NCI-H2196 (cell line): ENCODE results near the gene PSMB2.
A peak's percentile ranks its signal among the peaks of the same experiment; 100 is the strongest.
"Not testable (repeated sequence)": the region's sequence is repeated elsewhere in the genome, so short reads cannot be mapped to it uniquely, and the experiment has no call there.

Source experiments
- DNase-seq: peaks from one replicate; lab custom pipeline; 2025; ENCODE audit not compliant: unreplicated experiment; lab: John Stamatoyannopoulos, UW

Gene PSMB2

DNA sequence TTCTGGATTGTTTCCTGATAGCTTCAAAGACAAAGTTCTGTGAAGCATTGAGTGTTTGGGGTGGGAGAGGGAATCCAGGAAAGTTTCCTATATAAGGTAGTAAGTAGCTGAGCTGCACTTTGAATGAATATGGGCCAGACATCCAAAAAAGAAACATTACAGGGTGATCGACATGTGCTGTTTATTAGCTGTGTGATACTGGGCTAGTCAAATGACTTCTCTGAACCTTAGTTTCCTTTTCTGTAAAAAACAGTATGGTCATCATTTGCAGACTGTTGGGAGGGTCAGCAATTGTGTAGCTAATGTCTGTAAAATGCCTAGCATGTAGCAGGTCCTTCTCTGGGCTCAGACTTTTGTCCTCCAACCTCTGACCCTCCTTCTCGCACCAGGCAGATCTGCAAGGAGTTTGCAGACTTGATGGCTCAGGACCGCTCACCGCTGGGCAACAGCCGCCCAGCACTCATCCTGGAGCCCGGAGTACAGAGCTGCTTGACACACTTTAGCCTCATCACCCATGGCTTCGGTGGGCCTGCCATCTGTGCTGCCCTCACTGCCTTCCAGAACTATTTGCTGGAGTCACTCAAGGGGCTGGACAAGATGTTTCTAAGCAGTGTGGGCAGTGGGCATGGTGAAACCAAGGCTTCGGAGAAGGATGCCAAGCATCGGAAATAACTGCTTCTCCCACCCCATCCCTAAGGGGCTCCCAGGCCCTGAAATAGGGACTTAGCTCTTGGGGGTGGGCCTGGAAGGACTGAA lies 47.1 kb downstream of the PSMB2 start:
- DNase-seq = no peak

- DNase-seq = no peak
Observed at GRCh38 chr1:35592991-35593769, 48.1 kb downstream of the PSMB2 start.

- DNase-seq = no peak
Observed at GRCh38 chr1:35591211-35591610, 50.1 kb downstream of the PSMB2 start.

DNA sequence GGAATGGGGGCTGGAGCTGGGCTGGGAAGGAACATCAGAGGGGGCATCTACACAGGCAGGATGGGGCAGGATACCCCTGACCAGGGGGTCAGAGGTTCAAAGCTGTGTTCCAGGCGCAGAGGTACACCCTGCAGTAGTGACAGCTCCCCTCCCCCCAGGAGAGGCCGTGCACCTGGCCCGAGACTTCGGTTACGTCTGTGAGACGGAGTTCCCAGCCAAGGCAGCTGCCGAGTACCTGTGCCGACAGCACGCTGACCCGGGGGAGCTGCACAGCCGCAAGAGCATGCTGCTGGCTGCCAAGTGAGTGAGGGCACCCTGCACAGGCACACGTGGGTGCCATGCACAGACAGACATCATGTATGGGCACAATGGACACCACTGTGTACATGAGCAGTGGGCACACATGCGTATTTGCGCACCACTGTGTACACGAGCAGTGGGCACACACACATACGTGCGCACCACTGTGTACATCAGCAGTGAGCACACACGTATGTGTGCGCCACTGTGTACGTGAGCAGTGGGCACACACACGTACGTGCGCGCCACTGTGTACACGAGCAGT lies 50.8 kb downstream of the PSMB2 start:
- peak; percentile 11 for DNase-seq

GRCh38 chr1:35589516-35590427 lies 51.6 kb downstream of the PSMB2 start:
- DNase-seq = no peak

DNA sequence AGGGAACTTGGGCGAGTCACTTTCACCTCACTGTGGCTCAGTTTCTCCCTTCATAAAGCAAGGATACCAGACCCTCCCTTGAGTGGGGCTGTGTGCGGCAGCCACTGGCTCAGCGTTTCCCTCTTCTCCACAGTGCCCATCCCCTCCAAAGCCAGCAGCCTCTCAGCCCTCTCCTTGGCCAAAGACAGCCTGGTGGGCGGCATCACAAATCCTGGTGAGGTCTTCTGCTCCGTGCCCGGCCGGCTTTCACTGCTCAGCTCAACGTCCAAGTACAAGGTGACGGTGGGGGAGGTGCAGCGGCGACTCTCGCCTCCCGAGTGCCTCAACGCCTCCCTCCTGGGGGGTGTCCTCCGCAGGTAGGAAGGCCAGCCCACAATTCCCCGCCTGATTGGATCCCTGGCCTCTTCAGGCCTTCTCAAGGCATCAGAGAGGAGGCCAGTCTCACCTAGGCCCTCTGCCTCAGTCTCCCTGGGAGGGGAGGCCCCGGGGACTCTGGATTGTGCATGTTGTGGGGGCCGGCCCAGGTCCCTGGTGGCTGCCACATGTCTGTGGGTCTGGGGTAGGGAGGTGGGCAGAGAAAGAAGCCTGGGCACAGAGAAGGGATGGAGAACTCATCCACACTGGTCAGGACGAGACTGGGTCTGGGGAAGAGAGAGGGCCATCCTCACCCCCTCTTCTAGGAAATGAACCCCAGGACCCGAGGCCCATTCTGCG lies 53.0 kb downstream of the PSMB2 start:
- DNase-seq = no peak

- DNase-seq = no peak
Observed at GRCh38 chr1:35587736-35588135, 53.6 kb downstream of the PSMB2 start.

- DNase-seq = no peak
Observed at GRCh38 chr1:35586808-35587207, 54.5 kb downstream of the PSMB2 start.

DNA sequence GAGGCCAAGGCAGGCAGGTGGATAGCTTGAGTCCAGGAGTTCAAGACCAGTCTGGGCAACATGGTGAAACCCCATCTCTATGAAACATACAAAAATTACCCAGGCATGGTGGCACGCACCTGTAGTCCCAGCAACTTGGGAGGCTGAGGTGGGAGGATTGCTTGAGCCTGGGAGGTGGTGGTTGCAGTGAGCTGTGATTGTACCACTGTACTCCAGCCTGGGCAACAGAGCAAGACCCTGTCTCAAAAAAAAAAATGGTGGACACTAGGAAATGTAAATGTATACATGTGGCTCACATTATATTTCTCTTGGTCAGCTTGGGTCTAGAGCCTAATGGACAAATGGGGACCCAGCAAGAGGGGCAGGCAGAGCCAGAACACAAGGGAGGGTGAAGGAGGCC lies 55.5 kb downstream of the PSMB2 start:
- not testable (repeated sequence) for DNase-seq

GRCh38 chr1:35585281-35585680 lies 56.0 kb downstream of the PSMB2 start:
- DNase-seq = no peak

- DNase-seq = not testable (repeated sequence)
Observed at GRCh38 chr1:35581621-35582020, 59.7 kb downstream of the PSMB2 start.

- DNase-seq = no peak
Observed at GRCh38 chr1:35580949-35581388, 60.4 kb downstream of the PSMB2 start.

- DNase-seq = no peak
Observed at GRCh38 chr1:35577071-35577998, 64.0 kb downstream of the PSMB2 start.

DNA sequence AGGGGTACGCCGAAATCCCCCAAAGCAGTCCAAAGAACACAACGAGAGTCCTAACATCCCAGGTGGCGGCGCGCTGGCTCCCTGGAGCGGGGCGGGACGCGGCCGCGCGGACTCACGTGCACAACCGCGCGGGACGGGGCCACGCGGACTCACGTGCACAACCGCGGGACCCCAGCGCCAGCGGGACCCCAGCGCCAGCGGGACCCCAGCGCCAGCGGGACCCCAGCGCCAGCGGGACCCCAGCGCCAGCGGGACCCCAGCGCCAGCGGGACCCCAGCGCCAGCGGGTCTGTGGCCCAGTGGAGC lies 64.6 kb downstream of the PSMB2 start:
- not testable (repeated sequence) for DNase-seq

GRCh38 chr1:35576061-35576765 lies 65.1 kb downstream of the PSMB2 start:
- DNase-seq = no peak

DNA sequence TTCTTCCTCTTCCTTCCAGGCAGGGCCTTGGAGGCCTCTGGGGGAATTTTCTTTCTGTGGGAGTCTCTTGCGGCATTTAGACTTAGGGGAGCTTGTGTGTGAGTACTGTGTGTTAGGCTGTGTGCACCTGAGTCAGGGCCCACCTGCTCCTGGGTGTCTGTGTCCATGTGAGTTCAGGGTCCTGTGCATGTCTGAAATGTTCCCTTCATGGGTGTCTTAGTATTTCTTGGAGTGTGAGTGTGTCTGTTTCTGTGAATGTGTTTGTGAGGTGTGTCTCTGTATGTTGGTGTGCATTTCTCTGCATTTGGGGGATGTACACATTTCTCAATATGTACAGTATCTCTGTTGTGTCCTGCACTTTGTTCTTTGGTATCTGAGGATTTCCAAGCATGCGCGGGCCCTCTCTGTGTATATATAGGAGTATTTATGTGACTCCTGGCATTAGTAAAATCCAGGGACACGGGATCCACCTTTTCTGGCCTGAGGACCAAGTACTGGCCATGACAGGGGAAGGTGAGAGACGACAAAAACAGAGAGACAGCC lies 65.8 kb downstream of the PSMB2 start:
- no peak for DNase-seq

- DNase-seq = no peak
Observed at GRCh38 chr1:35574655-35575415, 66.5 kb downstream of the PSMB2 start.

GRCh38 chr1:35574125-35574654 lies 67.1 kb downstream of the PSMB2 start:
- no peak for DNase-seq
